ENCODE data around the gene APP. TPM values are rescaled to one million over a fixed set of nuclear protein-coding genes. Genes with fewer than 3 reads are reported as not detected.

The APP gene
- total RNA-seq, 2 donors from 2014 or later = 506 to 721 TPM

DNA sequence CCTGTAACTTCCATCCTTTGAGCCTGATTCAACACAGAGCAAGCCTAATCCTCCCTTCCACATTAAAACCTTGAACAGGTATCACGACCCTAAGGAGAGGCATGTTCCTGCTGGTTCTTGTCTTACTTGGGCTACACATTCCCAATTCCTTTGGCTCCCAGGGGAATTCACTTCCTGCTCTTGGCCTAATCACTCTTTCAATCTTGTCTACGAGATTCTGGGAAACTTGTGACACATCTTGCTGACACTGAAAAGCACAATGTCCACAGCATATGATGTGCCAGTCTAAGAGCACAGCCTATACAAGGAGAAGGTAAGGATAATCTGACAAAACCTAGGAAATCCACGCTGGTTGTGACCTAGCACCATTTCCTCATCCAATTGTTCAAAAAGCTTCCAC, 271.9 kb downstream of the APP start:
- intact Hi-C loops (cut with DNase I) = no loop called here
- no peak for DNase-seq
- no peak overlapping the region for H3K27ac ChIP-seq

DNA sequence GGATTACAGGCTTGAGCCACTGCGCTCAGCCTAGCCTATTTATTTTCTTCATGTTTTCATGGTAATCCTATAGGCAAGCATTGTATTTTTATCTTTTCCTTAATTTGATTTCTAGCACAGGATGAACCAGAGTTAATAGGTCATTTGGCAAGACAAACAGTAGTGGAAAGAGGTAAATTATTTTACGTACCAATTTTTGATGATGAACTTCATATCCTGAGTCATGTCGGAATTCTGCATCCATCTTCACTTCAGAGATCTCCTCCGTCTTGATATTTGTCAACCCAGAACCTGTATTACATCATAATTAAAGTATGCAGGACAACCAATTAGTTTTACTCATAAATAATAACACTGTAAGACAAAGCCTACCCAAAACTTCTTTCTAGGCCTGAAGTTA, 273.2 kb downstream of the APP start:
- no peaks in the 10 kb centered on the region for H3K4me1 ChIP-seq
- no peaks in the 10 kb centered on the region for H3K9me3 ChIP-seq
- no peak for DNase-seq
- TF ChIP-seq, protein P1, sequence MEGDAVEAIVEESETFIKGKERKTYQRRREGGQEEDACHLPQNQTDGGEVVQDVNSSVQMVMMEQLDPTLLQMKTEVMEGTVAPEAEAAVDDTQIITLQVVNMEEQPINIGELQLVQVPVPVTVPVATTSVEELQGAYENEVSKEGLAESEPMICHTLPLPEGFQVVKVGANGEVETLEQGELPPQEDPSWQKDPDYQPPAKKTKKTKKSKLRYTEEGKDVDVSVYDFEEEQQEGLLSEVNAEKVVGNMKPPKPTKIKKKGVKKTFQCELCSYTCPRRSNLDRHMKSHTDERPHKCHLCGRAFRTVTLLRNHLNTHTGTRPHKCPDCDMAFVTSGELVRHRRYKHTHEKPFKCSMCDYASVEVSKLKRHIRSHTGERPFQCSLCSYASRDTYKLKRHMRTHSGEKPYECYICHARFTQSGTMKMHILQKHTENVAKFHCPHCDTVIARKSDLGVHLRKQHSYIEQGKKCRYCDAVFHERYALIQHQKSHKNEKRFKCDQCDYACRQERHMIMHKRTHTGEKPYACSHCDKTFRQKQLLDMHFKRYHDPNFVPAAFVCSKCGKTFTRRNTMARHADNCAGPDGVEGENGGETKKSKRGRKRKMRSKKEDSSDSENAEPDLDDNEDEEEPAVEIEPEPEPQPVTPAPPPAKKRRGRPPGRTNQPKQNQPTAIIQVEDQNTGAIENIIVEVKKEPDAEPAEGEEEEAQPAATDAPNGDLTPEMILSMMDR (IDR thresholded peaks at IDR 0.05) = no peak
- no peak overlapping the region for H3K4me3 ChIP-seq
- intact Hi-C loops (cut with DNase I) = no loop called here
- H3K9ac ChIP-seq (ENCODE audit: low read depth in 2 of 2, low read length in 2 of 2) = no peak overlapping the region
- peaks cover 4% of the 10 kb centered on the region for H3K36me3 ChIP-seq
- no peak overlapping the region for H3K27ac ChIP-seq
- no peaks in the 10 kb centered on the region for H3K27me3 ChIP-seq

More for the DNA sequence above, 271.9 kb downstream of the APP start:
- Histone ChIP-seq H3K9ac (ENCODE audit: low read depth in 2 of 2, low read length in 2 of 2) (no peak overlapping the region), H3K4me3 (no peak overlapping the region), H3K27me3 (no peaks in the 10 kb centered on the region), H3K4me1 (no peaks in the 10 kb centered on the region), H3K9me3 (no peaks in the 10 kb centered on the region), H3K36me3 (peaks cover 4% of the 10 kb centered on the region)
- TF ChIP-seq, protein P1 (IDR thresholded peaks at IDR 0.05) = no peak

- Histone ChIP-seq H3K9ac (ENCODE audit: low read depth in 2 of 2, low read length in 2 of 2) (no peak overlapping the region), H3K36me3 (peaks cover 4% of the 10 kb centered on the region), H3K27ac (no peak overlapping the region), H3K4me3 (no peak overlapping the region), H3K27me3 (no peaks in the 10 kb centered on the region), H3K4me1 (no peaks in the 10 kb centered on the region), H3K9me3 (no peaks in the 10 kb centered on the region)
- DNase-seq = no peak
- TF ChIP-seq, protein P1 (IDR thresholded peaks at IDR 0.05) = no peak
- intact Hi-C loops (cut with DNase I) = no loop called here
Observed at GRCh38 chr21:25896501-25897056, 274.0 kb downstream of the APP start.

DNA sequence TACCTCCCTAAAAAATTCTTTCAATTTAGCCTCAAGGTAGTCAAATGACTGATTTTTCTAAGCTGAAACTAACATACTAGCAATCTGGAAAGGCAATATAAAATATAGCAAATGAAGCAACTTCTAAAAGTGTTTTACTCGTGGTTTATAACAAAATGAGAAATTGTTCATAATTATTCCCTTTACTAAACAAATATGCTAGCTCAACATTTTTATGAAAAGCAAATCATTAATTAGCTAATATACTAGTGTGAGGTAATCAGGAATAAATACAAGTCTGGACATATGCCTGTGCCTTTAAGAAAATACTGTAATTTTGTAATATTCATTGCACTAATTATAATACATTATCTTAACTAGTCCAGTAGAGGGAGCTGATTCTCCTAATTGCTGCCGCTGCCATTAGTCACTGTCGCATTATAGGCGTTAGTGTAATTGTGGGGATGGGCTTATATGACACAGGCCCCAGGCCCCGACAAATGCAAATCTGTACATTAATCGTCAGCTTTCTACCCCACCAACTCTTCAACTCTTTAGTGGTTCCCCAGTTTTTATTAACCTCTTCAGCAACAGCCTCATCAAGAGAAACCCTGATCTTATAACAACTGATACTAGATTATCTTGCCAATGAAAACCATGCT, 274.9 kb downstream of the APP start:
- Histone ChIP-seq H3K4me1 (no peaks in the 10 kb centered on the region), H3K9ac (ENCODE audit: low read depth in 2 of 2, low read length in 2 of 2) (no peak overlapping the region), H3K4me3 (no peak overlapping the region), H3K36me3 (peaks cover 4% of the 10 kb centered on the region), H3K27ac (no peak overlapping the region), H3K27me3 (no peaks in the 10 kb centered on the region), H3K9me3 (no peaks in the 10 kb centered on the region)
- intact Hi-C loops (cut with DNase I) = no loop called here
- TF ChIP-seq, protein P1 (IDR thresholded peaks at IDR 0.05) = peak; percentile 23
- DNase-seq = no peak

GRCh38 chr21:25893191-25893590, 277.4 kb downstream of the APP start:
- intact Hi-C loops (cut with DNase I) = no loop called here

More at GRCh38 chr21:25893191-25893590, 277.4 kb downstream of the APP start:
- Histone ChIP-seq H3K9me3 (no peaks in the 10 kb centered on the region), H3K27me3 (no peaks in the 10 kb centered on the region), H3K36me3 (peaks cover 4% of the 10 kb centered on the region), H3K4me1 (no peaks in the 10 kb centered on the region), H3K27ac (no peak overlapping the region), H3K9ac (ENCODE audit: low read depth in 2 of 2, low read length in 2 of 2) (no peak overlapping the region), H3K4me3 (no peak overlapping the region)
- TF ChIP-seq, protein P1 (IDR thresholded peaks at IDR 0.05) = no peak
- no peak for DNase-seq

Data from colonic mucosa (tissue), 4 donors.